ENCODE data around the gene PPL.

GRCh38 chr16:4918781-4919251 lies 18.1 kb downstream of the PPL start:
- TF ChIP-seq CTCF (conservative IDR thresholded peaks at IDR 0.05; ENCODE audit: low read depth, low read length): no peak
- TF ChIP-seq EZH2 (IDR thresholded peaks at IDR 0.05; ENCODE audit: borderline replicate concordance, low read depth, low read length, poor library complexity, severe bottlenecking): no peak
